ENCODE measurements around the gene KLHL21. TPM values are rescaled to one million over a fixed set of nuclear protein-coding genes. Genes with fewer than 3 reads are reported as not detected.
"Not testable (repeated sequence)": the region's sequence is repeated elsewhere in the genome, so short reads cannot be mapped to it uniquely, and the experiment has no call there.

KLHL21 gene
- total and polyA plus RNA-seq, 10 of the 15 experiments (the other 5 are each of a cell fraction or from before 2014, with no cell fraction given) = 0.76 to 12.2 (median 5.2) TPM

DNA sequence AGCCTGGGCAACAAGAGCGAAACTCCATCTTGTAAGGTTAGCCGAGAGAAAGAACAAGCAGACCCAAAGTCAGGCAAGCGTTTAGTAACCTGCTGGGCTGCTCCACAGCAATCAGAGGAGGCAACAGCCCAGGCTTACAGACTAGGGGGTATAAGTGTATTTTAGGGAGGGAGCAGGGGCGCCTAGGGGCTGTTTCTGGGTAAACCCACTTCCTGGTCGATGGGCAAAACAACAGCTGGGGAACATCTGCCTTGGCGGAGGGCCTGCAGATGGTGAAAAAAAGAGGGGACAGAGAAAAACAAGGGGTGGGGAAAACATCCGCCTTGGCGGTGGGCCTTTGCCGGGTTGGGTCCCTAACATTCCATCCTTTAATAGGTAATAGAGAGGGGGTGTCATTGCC is 42.4 kb downstream of the KLHL21 start:
- ChIA-PET CTCF (interaction anchor here (1.0 kb wide), 1 partner anchor 23 kb away, joined by 4 read pairs; no protein-coding TSS in a partner anchor), RAD21 (ENCODE audit: unreplicated experiment) (no interaction called here), POLR2A (no interaction called here), SMC1A (ENCODE audit: uncharacterized antibody, unreplicated experiment) (interaction anchor here (2.7 kb wide), 1 partner anchor 20 kb away, joined by 7 read pairs; the partner anchor contains the start of gene ZBTB48)
- Histone ChIP-seq H3K4me2 (ENCODE audit: control insufficient read depth, insufficient read depth) (no peak overlapping the region), H3K36me3 (ENCODE audit: control insufficient read depth in 2 of 2, insufficient read depth in 2 of 2, low read length in 1 of 2) (no peaks in the 10 kb centered on the region), H3K79me2 (ENCODE audit: control insufficient read depth, insufficient read depth, low read length) (no peaks in the 10 kb centered on the region), H2AFZ (ENCODE audit: control insufficient read depth, low read depth, low read length) (no peak overlapping the region), H3K4me3 (no peak overlapping the region), H4K20me1 (ENCODE audit: control insufficient read depth, insufficient read depth) (no peaks in the 10 kb centered on the region), H3K27me3 (replicated peaks in 1 of 2; ENCODE audit: control insufficient read depth in 2 of 2, insufficient read depth in 2 of 2, low read length in 1 of 2) (peaks cover 0 to 2% of the 10 kb centered on the region in 2 experiments; a peak in 2 of 4 replicates), H3K9me3 (replicated peaks; ENCODE audit: control insufficient read depth, insufficient read depth, low read length) (no peaks in the 10 kb centered on the region), H3K9ac (ENCODE audit: control insufficient read depth, insufficient read depth, low read length) (no peak overlapping the region), H3K4me1 (ENCODE audit: control insufficient read depth, insufficient read depth, low read length) (no peaks in the 10 kb centered on the region), H3K27ac (ENCODE audit: control insufficient read depth, insufficient read depth) (no peak overlapping the region)
- no peak for ATAC-seq
- DNase-seq (ENCODE audit: low read depth, low spot score) = no peak
- TF ChIP-seq PML (IDR thresholded peaks at IDR 0.05; ENCODE audit: low read length) = no peak
- TF ChIP-seq MYB (IDR thresholded peaks at IDR 0.05; ENCODE audit: borderline replicate concordance, low read depth, low read length) = no peak
- TF ChIP-seq BHLHE40 (IDR thresholded peaks at IDR 0.05; ENCODE audit: borderline replicate concordance in 1 of 2, low read depth in 2 of 2, low read length in 1 of 2) = no peak
- TF ChIP-seq TBL1XR1 (IDR thresholded peaks at IDR 0.05; ENCODE audit: low read depth, low read length) = no peak
- TF ChIP-seq CTCF (IDR thresholded peaks at IDR 0.05 in 2 of 3, conservative IDR thresholded peaks at IDR 0.05 in 1 of 3; ENCODE audit: control insufficient read depth in 2 of 3, extremely low read depth in 1 of 3, insufficient read depth in 1 of 3, low read depth in 3 of 3, low read length in 3 of 3) = no peak
- no peak for TF ChIP-seq TCF3 (IDR thresholded peaks at IDR 0.05; ENCODE audit: borderline replicate concordance, insufficient read depth, low read depth, low read length)
- no peak for TF ChIP-seq IKZF2 (IDR thresholded peaks at IDR 0.05)
- no peak for TF ChIP-seq MEF2A (IDR thresholded peaks at IDR 0.05; ENCODE audit: insufficient read depth, low read depth, low read length)
- no peak for TF ChIP-seq SIN3A (IDR thresholded peaks at IDR 0.05; ENCODE audit: low read depth, low read length)
- FAIRE-seq = no peak
- in situ Hi-C loops (cut with MboI) = no loop called here
- WGBS (ENCODE audit: insufficient coverage, insufficient replicate concordance, low lambda C conversion rate, missing lambda C conversion rate) = 60% methylated on average over 9 of the region's 9 CpGs
- intact Hi-C loops (cut with micrococcal nuclease; ENCODE audit: unreplicated experiment) = no loop called here
- BruUV-seq (replicated peaks) = no TSS peak

DNA sequence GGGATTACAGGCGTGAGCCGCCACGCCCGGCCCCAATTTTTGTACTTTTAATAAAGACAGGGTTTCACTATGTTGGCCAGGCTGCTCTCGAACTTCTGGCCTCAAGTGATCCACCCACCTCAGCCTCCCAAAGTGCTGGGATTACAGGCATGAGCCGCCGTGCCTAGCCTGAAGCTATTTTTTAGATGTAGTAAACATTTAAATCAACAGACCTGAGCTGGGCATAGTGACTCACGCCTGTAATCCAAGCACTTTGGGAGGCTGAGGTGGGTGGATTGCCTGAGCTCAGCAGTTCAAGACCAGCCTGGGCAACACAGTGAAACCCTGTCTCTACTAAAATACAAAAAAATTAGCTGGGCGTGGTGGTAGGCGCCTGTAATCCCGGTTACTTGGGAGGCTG is 43.5 kb downstream of the KLHL21 start:
- intact Hi-C loops (cut with micrococcal nuclease; ENCODE audit: unreplicated experiment); H3K4me3 ChIP-seq; in situ Hi-C loops (cut with MboI); DNase-seq (ENCODE audit: low read depth, low spot score); H3K9me3 ChIP-seq (replicated peaks; ENCODE audit: control insufficient read depth, insufficient read depth, low read length); RAD21 ChIA-PET (ENCODE audit: unreplicated experiment); ATAC-seq; H3K27me3 ChIP-seq (replicated peaks in 1 of 2; ENCODE audit: control insufficient read depth in 2 of 2, insufficient read depth in 2 of 2, low read length in 1 of 2); H3K4me1 ChIP-seq (ENCODE audit: control insufficient read depth, insufficient read depth, low read length); H2AFZ ChIP-seq (ENCODE audit: control insufficient read depth, low read depth, low read length); H3K36me3 ChIP-seq (ENCODE audit: control insufficient read depth in 2 of 2, insufficient read depth in 2 of 2, low read length in 1 of 2); H4K20me1 ChIP-seq (ENCODE audit: control insufficient read depth, insufficient read depth); H3K9ac ChIP-seq (ENCODE audit: control insufficient read depth, insufficient read depth, low read length); H3K27ac ChIP-seq (ENCODE audit: control insufficient read depth, insufficient read depth); FAIRE-seq; BruUV-seq (replicated peaks); H3K79me2 ChIP-seq (ENCODE audit: control insufficient read depth, insufficient read depth, low read length); H3K4me2 ChIP-seq (ENCODE audit: control insufficient read depth, insufficient read depth): not testable (repeated sequence)
- WGBS (ENCODE audit: insufficient coverage, insufficient replicate concordance, low lambda C conversion rate, missing lambda C conversion rate) = 64% methylated on average over 11 of the region's 11 CpGs
- POLR2A ChIA-PET = interaction anchor here (0.7 kb wide), 1 partner anchor 55 kb away, joined by 5 read pairs; no protein-coding TSS in a partner anchor
- CTCF ChIA-PET = interaction anchor here (1.0 to 1.1 kb wide), 2 partner anchors 24 to 88 kb away, joined by 3 to 4 read pairs; no protein-coding TSS in a partner anchor
- SMC1A ChIA-PET (ENCODE audit: uncharacterized antibody, unreplicated experiment) = interaction anchor here (2.7 kb wide), 1 partner anchor 21 kb away, joined by 7 read pairs; the partner anchor contains the start of gene ZBTB48

All from GM12878 (cell line).